ENCODE results near the gene RPP14. TPM values are rescaled to one million over a fixed set of nuclear protein-coding genes. Genes with fewer than 3 reads are reported as not detected.

Gene RPP14
- total and polyA plus RNA-seq, 2 donors (not counting 3 experiments of a cell fraction or from before 2014, with no cell fraction given) = 11.9 to 18.1 TPM

DNA sequence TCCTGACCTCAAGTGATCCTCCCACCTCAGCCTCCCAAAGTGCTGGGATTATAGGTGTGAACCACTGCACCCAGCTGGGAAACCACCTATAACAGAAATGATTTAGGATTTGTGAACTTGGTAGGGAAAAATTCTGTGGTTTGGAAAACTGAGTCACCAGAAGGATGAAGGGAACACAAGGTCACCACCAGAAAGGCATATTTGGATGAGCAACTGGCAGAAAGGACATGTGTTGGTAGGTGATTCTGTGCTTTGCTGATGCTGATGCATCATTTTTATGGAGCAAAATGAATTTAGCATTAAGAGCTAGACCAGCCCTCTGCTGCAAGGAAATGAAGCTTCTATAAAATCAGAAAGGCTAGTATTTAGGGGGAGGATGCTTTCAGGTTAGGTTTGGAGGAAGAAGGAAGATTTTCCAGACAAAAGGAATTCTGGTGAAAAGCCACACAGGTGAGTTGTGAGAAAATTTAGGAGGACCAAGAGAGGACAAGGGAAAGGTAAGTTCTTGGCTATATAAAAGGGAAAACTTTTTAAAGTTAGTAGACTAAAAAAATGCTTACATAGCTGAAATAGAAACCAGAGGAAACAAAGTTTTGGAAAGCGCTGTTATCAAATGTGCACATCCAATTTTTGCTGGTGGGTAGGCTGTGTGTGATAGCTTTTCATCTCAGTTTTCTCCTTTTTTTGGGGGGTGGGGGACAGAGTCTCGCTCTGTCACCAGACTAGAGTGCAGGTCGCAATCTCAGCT, 30.3 kb downstream of the RPP14 start:
- dilution Hi-C loops (cut with MboI; ENCODE audit: extremely low pct_ligation_motif_present, low sequenced_read_pairs) (no loop called here), intact Hi-C loops (cut with micrococcal nuclease) (loop anchor here (10.0 kb wide), 1 partner anchor 1572 kb away; no protein-coding TSS in a partner anchor)
- no peak overlapping the region for H3K9ac ChIP-seq (replicated peaks; ENCODE audit: extremely low read depth, insufficient read depth, low read length)
- no peaks in the 10 kb centered on the region for H4K20me1 ChIP-seq (replicated peaks; ENCODE audit: control insufficient read depth, extremely low read depth, insufficient read depth, low read length)
- no peak overlapping the region for H3K27ac ChIP-seq (ENCODE audit: insufficient read depth, low read depth, low read length)
- ChIA-PET CTCF (interaction anchor here (0.7 to 1.3 kb wide), 9 partner anchors 12 to 167 kb away, joined by 3 to 5 read pairs (median 3); no protein-coding TSS in a partner anchor), POLR2A (no interaction called here)
- no peaks in the 10 kb centered on the region for H3K9me3 ChIP-seq (replicated peaks; ENCODE audit: control insufficient read depth, insufficient read depth, low read length)
- no peaks in the 10 kb centered on the region for H3K9me1 ChIP-seq (replicated peaks; ENCODE audit: control insufficient read depth, extremely low read depth, insufficient read depth, low read length)
- peaks cover 12% of the 10 kb centered on the region for H3K4me1 ChIP-seq (ENCODE audit: control insufficient read depth, extremely low read depth, insufficient read depth, low read length)
- no peaks in the 10 kb centered on the region for H3K36me3 ChIP-seq (ENCODE audit: control insufficient read depth in 2 of 2, extremely low read depth in 1 of 2, insufficient read depth in 2 of 2, low read length in 2 of 2)
- BruUV-seq (replicated peaks) = no TSS peak
- no peak overlapping the region for H2AFZ ChIP-seq (ENCODE audit: low read depth, low read length)
- DNase-seq (ENCODE audit: low read depth, low spot score) (no peak), FAIRE-seq (no peak)
- peaks cover 3% of the 10 kb centered on the region for H3K79me2 ChIP-seq (ENCODE audit: control insufficient read depth, insufficient read depth, low read length)
- H3K4me2 ChIP-seq (ENCODE audit: insufficient read depth, low read length) = no peak overlapping the region
- H3K4me3 ChIP-seq (replicated peaks in 1 of 3; ENCODE audit: insufficient read depth in 1 of 3, low read depth in 1 of 3, low read length in 3 of 3) = no peak overlapping the region
- no peaks in the 10 kb centered on the region for H3K27me3 ChIP-seq (ENCODE audit: control insufficient read depth in 2 of 2, insufficient read depth in 2 of 2, low read length in 2 of 2)
- TF ChIP-seq POLR2A (IDR thresholded peaks at IDR 0.05; ENCODE audit: low read depth, low read length) (no peak), POLR2AphosphoS5 (IDR thresholded peaks at IDR 0.05; ENCODE audit: insufficient read depth, low read depth, low read length) (no peak), GATA2 (IDR thresholded peaks at IDR 0.05; ENCODE audit: insufficient read depth, insufficient read length, low read depth, low read length) (no peak), FOS (IDR thresholded peaks at IDR 0.05; ENCODE audit: borderline replicate concordance, insufficient read depth, low read length) (no peak), JUN (IDR thresholded peaks at IDR 0.05; ENCODE audit: borderline replicate concordance, insufficient read depth, insufficient read length, low read depth) (no peak), MYC (IDR thresholded peaks at IDR 0.05; ENCODE audit: low read depth, low read length) (no peak), EZH2 (IDR thresholded peaks at IDR 0.05; ENCODE audit: borderline replicate concordance, low read depth, low read length, severe bottlenecking) (no peak)
- TF ChIP-seq, protein P1, sequence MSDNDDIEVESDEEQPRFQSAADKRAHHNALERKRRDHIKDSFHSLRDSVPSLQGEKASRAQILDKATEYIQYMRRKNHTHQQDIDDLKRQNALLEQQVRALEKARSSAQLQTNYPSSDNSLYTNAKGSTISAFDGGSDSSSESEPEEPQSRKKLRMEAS (IDR thresholded peaks at IDR 0.05; ENCODE audit: insufficient read depth, insufficient read length) = no peak
- TF ChIP-seq, protein P2, sequence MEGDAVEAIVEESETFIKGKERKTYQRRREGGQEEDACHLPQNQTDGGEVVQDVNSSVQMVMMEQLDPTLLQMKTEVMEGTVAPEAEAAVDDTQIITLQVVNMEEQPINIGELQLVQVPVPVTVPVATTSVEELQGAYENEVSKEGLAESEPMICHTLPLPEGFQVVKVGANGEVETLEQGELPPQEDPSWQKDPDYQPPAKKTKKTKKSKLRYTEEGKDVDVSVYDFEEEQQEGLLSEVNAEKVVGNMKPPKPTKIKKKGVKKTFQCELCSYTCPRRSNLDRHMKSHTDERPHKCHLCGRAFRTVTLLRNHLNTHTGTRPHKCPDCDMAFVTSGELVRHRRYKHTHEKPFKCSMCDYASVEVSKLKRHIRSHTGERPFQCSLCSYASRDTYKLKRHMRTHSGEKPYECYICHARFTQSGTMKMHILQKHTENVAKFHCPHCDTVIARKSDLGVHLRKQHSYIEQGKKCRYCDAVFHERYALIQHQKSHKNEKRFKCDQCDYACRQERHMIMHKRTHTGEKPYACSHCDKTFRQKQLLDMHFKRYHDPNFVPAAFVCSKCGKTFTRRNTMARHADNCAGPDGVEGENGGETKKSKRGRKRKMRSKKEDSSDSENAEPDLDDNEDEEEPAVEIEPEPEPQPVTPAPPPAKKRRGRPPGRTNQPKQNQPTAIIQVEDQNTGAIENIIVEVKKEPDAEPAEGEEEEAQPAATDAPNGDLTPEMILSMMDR (IDR thresholded peaks at IDR 0.05; ENCODE audit: extremely low read depth in 1 of 2, insufficient read depth in 1 of 2, low read depth in 1 of 2, low read length in 2 of 2) = no peak

Measured in endothelial cell of umbilical vein (primary cell).